Measurements from ENCODE around the gene CACNA2D4. TPM values are rescaled to one million over a fixed set of nuclear protein-coding genes. Genes with fewer than 3 reads are reported as not detected.

The CACNA2D4 gene
- total and polyA plus RNA-seq, 2 donors (not counting 1 experiment from before 2014, with no cell fraction given), result 0.68 to 0.99 TPM

- H2AFZ ChIP-seq (ENCODE audit: low read length), result no peak overlapping the region
- no peak overlapping the region for H3K4me2 ChIP-seq (ENCODE audit: extremely low read depth, insufficient read depth, low read length)
- H3K36me3 ChIP-seq (ENCODE audit: control insufficient read depth, insufficient read depth, low read length), result no peaks in the 10 kb centered on the region
- no peaks in the 10 kb centered on the region for H3K9me3 ChIP-seq (ENCODE audit: control insufficient read depth, insufficient read depth, low read depth, low read length)
- TF ChIP-seq CTCF (conservative IDR thresholded peaks at IDR 0.05 in 1 of 2, IDR thresholded peaks at IDR 0.05 in 1 of 2; ENCODE audit: low read depth in 1 of 2, low read length in 2 of 2) (no peak), EZH2 (IDR thresholded peaks at IDR 0.05; ENCODE audit: low read length, missing control alignments) (no peak)
- H3K4me3 ChIP-seq (replicated peaks in 1 of 4; ENCODE audit: control extremely low read depth in 1 of 4, insufficient read depth in 1 of 4, low read depth in 3 of 4, low read length in 4 of 4), result no peak overlapping the region
- peaks cover 14% of the 10 kb centered on the region for H3K27me3 ChIP-seq (ENCODE audit: control insufficient read depth, insufficient read depth, low read length)
- H3K9ac ChIP-seq (ENCODE audit: insufficient read depth, low read length), result no peak overlapping the region
- no peaks in the 10 kb centered on the region for H4K20me1 ChIP-seq (ENCODE audit: control insufficient read depth, extremely low read depth, insufficient read depth, low read length)
- H3K79me2 ChIP-seq (ENCODE audit: control insufficient read depth, insufficient read depth, low read length), result no peaks in the 10 kb centered on the region
- no peak for DNase-seq (ENCODE audit: low read depth in 2 of 2)
- no peak overlapping the region for H3K27ac ChIP-seq (ENCODE audit: insufficient read depth, low read length)
- H3K4me1 ChIP-seq (ENCODE audit: control insufficient read depth, extremely low read depth, insufficient read depth, low read length), result no peaks in the 10 kb centered on the region
These were observed 2.5 kb upstream of the CACNA2D4 start for GRCh38 chr12:1920971-1921370.

GRCh38 chr12:1920436-1920835, 2.0 kb upstream of the CACNA2D4 start:
- Histone ChIP-seq H3K79me2 (ENCODE audit: control insufficient read depth, insufficient read depth, low read length) (no peaks in the 10 kb centered on the region), H3K36me3 (ENCODE audit: control insufficient read depth, insufficient read depth, low read length) (no peaks in the 10 kb centered on the region), H3K4me2 (ENCODE audit: extremely low read depth, insufficient read depth, low read length) (no peak overlapping the region), H2AFZ (ENCODE audit: low read length) (no peak overlapping the region), H4K20me1 (ENCODE audit: control insufficient read depth, extremely low read depth, insufficient read depth, low read length) (no peaks in the 10 kb centered on the region), H3K4me3 (replicated peaks in 1 of 4; ENCODE audit: control extremely low read depth in 1 of 4, insufficient read depth in 1 of 4, low read depth in 3 of 4, low read length in 4 of 4) (no peak overlapping the region), H3K4me1 (ENCODE audit: control insufficient read depth, extremely low read depth, insufficient read depth, low read length) (no peaks in the 10 kb centered on the region), H3K27ac (ENCODE audit: insufficient read depth, low read length) (no peak overlapping the region), H3K9ac (ENCODE audit: insufficient read depth, low read length) (no peak overlapping the region), H3K9me3 (ENCODE audit: control insufficient read depth, insufficient read depth, low read depth, low read length) (no peaks in the 10 kb centered on the region), H3K27me3 (ENCODE audit: control insufficient read depth, insufficient read depth, low read length) (peaks cover 12% of the 10 kb centered on the region)
- TF ChIP-seq EZH2 (IDR thresholded peaks at IDR 0.05; ENCODE audit: low read length, missing control alignments), result no peak
- no peak for DNase-seq (ENCODE audit: low read depth in 2 of 2)

- TF ChIP-seq EZH2 (IDR thresholded peaks at IDR 0.05; ENCODE audit: low read length, missing control alignments), result no peak
- no peak for TF ChIP-seq CTCF (conservative IDR thresholded peaks at IDR 0.05 in 1 of 2, IDR thresholded peaks at IDR 0.05 in 1 of 2; ENCODE audit: low read depth in 1 of 2, low read length in 2 of 2)
- no peak for DNase-seq (ENCODE audit: low read depth in 2 of 2)
- H3K27ac ChIP-seq (ENCODE audit: insufficient read depth, low read length), result no peak overlapping the region
- H3K4me2 ChIP-seq (ENCODE audit: extremely low read depth, insufficient read depth, low read length), result no peak overlapping the region
- H3K27me3 ChIP-seq (ENCODE audit: control insufficient read depth, insufficient read depth, low read length), result peaks cover 17% of the 10 kb centered on the region
- H3K9me3 ChIP-seq (ENCODE audit: control insufficient read depth, insufficient read depth, low read depth, low read length), result no peaks in the 10 kb centered on the region
- no peak overlapping the region for H3K4me3 ChIP-seq (replicated peaks in 1 of 4; ENCODE audit: control extremely low read depth in 1 of 4, insufficient read depth in 1 of 4, low read depth in 3 of 4, low read length in 4 of 4)
- no peak overlapping the region for H3K9ac ChIP-seq (ENCODE audit: insufficient read depth, low read length)
- H3K4me1 ChIP-seq (ENCODE audit: control insufficient read depth, extremely low read depth, insufficient read depth, low read length), result no peaks in the 10 kb centered on the region
- H3K36me3 ChIP-seq (ENCODE audit: control insufficient read depth, insufficient read depth, low read length), result no peaks in the 10 kb centered on the region
- H4K20me1 ChIP-seq (ENCODE audit: control insufficient read depth, extremely low read depth, insufficient read depth, low read length), result no peaks in the 10 kb centered on the region
- H3K79me2 ChIP-seq (ENCODE audit: control insufficient read depth, insufficient read depth, low read length), result no peaks in the 10 kb centered on the region
- H2AFZ ChIP-seq (ENCODE audit: low read length), result no peak overlapping the region
These were observed 1.3 kb upstream of the CACNA2D4 start for GRCh38 chr12:1919763-1920162.
